HCT116 (cell line): ENCODE measurements around the gene POU2F3. TPM values are rescaled to one million over a fixed set of nuclear protein-coding genes. Genes with fewer than 3 reads are reported as not detected.

Experiments used
- ATAC-seq: fragments of 200-7000 bp; cut with Tn5 transposase; 2 replicates; pipeline ENCODE4 v1.9.1; 2020; ENCODE audit warnings: mild to moderate bottlenecking, moderate library complexity
- BruUV-seq: library from RNA; stranded (reverse); fragments of 400-500 nt; replicated peaks from 2 replicates; lab custom pipeline; 2021; lab: Mats Ljungman, UMichigan
- CTCF ChIA-PET: fragments of 300-600 bp; sonication (Branson Sonifier 250); formaldehyde crosslinking; loops from one replicate; lab custom pipeline; 2021; ENCODE audit warnings: antibody characterized with exemption; lab: Charles Lee
- POLR2A ChIA-PET: fragments of 300-600, 350-600 bp; sonication (Branson Sonifier 250); formaldehyde crosslinking; loops from one replicate; lab custom pipeline; 2021; ENCODE audit warnings: antibody characterized with exemption; lab: Charles Lee
- RAD21 ChIA-PET, 2 experiments: fragments of 300-600 bp; sonication (Branson Sonifier 250); formaldehyde crosslinking; loops; one replicate each; lab custom pipeline; 2023; ENCODE audit warnings: low total read pairs in 2 of 2; ENCODE audit not compliant: uncharacterized antibody in 2 of 2, unreplicated experiment in 2 of 2, low non-redundant PET in 1 of 2; lab: Charles Lee
- DNase-seq: peaks from one replicate; pipeline ENCODE4 v3.0.0-alpha.2; 2010; ENCODE audit warnings: low read depth, low spot score
- H2AFZ ChIP-seq: fragments of 200-600 bp; shearing (Covaris generic), sonication (generic); 2 replicates; pipeline ENCODE4 v1.6.1; 2017; ENCODE audit warnings: low read depth, mixed run types, mixed read lengths, antibody characterized with exemption, low read length; ENCODE audit not compliant: poor library complexity, severe bottlenecking
- H3K27ac ChIP-seq: 2 replicates; pipeline ENCODE4 v1.5.1; 2012; ENCODE audit warnings: low read depth, low read length
- H3K27me3 ChIP-seq: fragments of 200-600 bp; sonication (generic); 2 replicates; pipeline ENCODE4 v1.6.1; 2016; ENCODE audit warnings: mixed run types, low read length, mixed read lengths; ENCODE audit not compliant: insufficient read depth
- H3K36me3 ChIP-seq, 2 experiments: fragments of 200-500 bp in 1 of 2; fragments of 200-600 bp in 1 of 2; sonication (Bioruptor generic) in 1 of 2; sonication (generic) in 1 of 2; 2 replicates each; pipeline versions ENCODE4 v1.5.1 to v1.6.1; 2014 to 2016; ENCODE audit warnings: low read length in 2 of 2, inconsistent platforms in 1 of 2, mixed read lengths in 1 of 2, mixed run types in 1 of 2; ENCODE audit not compliant: insufficient read depth in 2 of 2, control insufficient read depth in 1 of 2
- H3K4me1 ChIP-seq, 2 experiments: fragments of 200-600 bp in 1 of 2; sonication (generic) in 1 of 2; 2 replicates each; pipeline versions ENCODE4 v1.5.1 to v1.6.1; 2012 to 2017; ENCODE audit warnings: low read length in 2 of 2, inconsistent platforms in 1 of 2, mild to moderate bottlenecking in 1 of 2, mixed read lengths in 1 of 2, mixed run types in 1 of 2, moderate library complexity in 1 of 2; ENCODE audit not compliant: insufficient read depth in 2 of 2, control insufficient read depth in 1 of 2
- H3K4me2 ChIP-seq: fragments of 200-600 bp; sonication (generic); 2 replicates; pipeline ENCODE4 v1.6.1; 2017; ENCODE audit warnings: mixed run types, low read length, mixed read lengths
- H3K4me3 ChIP-seq, 2 experiments: fragments of 200-600 bp in 1 of 2; sonication (generic) in 1 of 2; replicated peaks in 1 of 2; 2 replicates each; pipeline ENCODE4 v1.5.1; 2011 to 2016; ENCODE audit warnings: low read length in 2 of 2, control low read depth in 1 of 2, low read depth in 1 of 2, mild to moderate bottlenecking in 1 of 2, mixed read lengths in 1 of 2, mixed run types in 1 of 2
- H3K79me2 ChIP-seq: fragments of 200-600 bp; sonication (generic); 2 replicates; pipeline ENCODE4 v1.6.1; 2017; ENCODE audit warnings: mild to moderate bottlenecking, mixed run types, low read length, moderate library complexity, mixed read lengths; ENCODE audit not compliant: insufficient read depth
- H3K9ac ChIP-seq: fragments of 200-600 bp; sonication (generic); 2 replicates; pipeline ENCODE4 v1.6.1; 2016; ENCODE audit warnings: low read length, mixed read lengths
- H3K9me2 ChIP-seq: fragments of 200-600 bp; sonication (generic), shearing (Covaris generic); 2 replicates; pipeline ENCODE4 v1.6.1; 2017; ENCODE audit warnings: mixed run types, mild to moderate bottlenecking, moderate library complexity; ENCODE audit not compliant: insufficient read depth
- H3K9me3 ChIP-seq, 2 experiments: fragments of 200-500 bp in 1 of 2; fragments of 200-600 bp in 1 of 2; sonication (Bioruptor generic) in 1 of 2; sonication (generic) in 1 of 2; 2 replicates each; pipeline ENCODE4 v1.6.1; 2014 to 2017; ENCODE audit warnings: low read length in 2 of 2, mixed read lengths in 2 of 2, inconsistent platforms in 1 of 2, low read depth in 1 of 2, mild to moderate bottlenecking in 1 of 2, mixed run types in 1 of 2, moderate library complexity in 1 of 2; ENCODE audit not compliant: control insufficient read depth in 1 of 2, insufficient read depth in 1 of 2
- H4K20me1 ChIP-seq: fragments of 200-600 bp; sonication (generic), shearing (Covaris generic); 2 replicates; pipeline ENCODE4 v1.6.1; 2017; ENCODE audit warnings: mixed run types, mild to moderate bottlenecking, moderate library complexity; ENCODE audit not compliant: insufficient read depth
- ATF3 ChIP-seq: IDR thresholded peaks from 2 replicates; pipeline ENCODE4 v1.6.1; 2012
- CBX3 ChIP-seq: IDR thresholded peaks from 2 replicates; pipeline ENCODE4 v1.6.1; 2012; ENCODE audit warnings: low read depth
- FOSL1 ChIP-seq: IDR thresholded peaks from 2 replicates; pipeline ENCODE4 v1.6.1; 2012; ENCODE audit warnings: low read depth
- MAX ChIP-seq: IDR thresholded peaks from 2 replicates; pipeline ENCODE4 v1.6.1; 2012
- RAD21 ChIP-seq: IDR thresholded peaks from 2 replicates; pipeline ENCODE4 v1.6.1; 2012; ENCODE audit warnings: low read depth, mild to moderate bottlenecking
- REST ChIP-seq: IDR thresholded peaks from 2 replicates; pipeline ENCODE4 v1.6.1; 2012; ENCODE audit warnings: low read depth
- SIN3A ChIP-seq: IDR thresholded peaks from 2 replicates; pipeline ENCODE4 v1.6.1; 2012; ENCODE audit warnings: low read depth
- YY1 ChIP-seq: IDR thresholded peaks from 2 replicates; pipeline ENCODE4 v1.6.1; 2011; ENCODE audit warnings: low read length, low read depth, moderate library complexity, mild to moderate bottlenecking; ENCODE audit not compliant: insufficient replicate concordance; ENCODE audit errors: extremely low read depth
- ZFX ChIP-seq: fragments of 450-650 bp; IDR thresholded peaks from 2 replicates; pipeline ENCODE4 v1.6.1; 2017
- intact Hi-C: fragments of 100-400 bp; cut with micrococcal nuclease; formaldehyde crosslinking; loops from 2 replicates; pipeline ENCODE4 v1.10.0; 2022
- total RNA-seq: library from RNA; stranded (reverse); gene quantifications from one replicate; pipeline ENCODE4 v1.2.1, GENCODE V29; 2021; ENCODE audit not compliant: unreplicated experiment

Gene POU2F3
- total RNA-seq, 1 experiment from 2014 or later: 0.15 TPM

GRCh38 chr11:120336641-120337354 lies 96.9 kb downstream of the POU2F3 start:
- H3K79me2 ChIP-seq: peaks cover 53% of the 10 kb centered on the region
- no TSS peak for BruUV-seq
- intact Hi-C loops: loop anchor here (2.0 to 10.0 kb wide), 3 partner anchors 96 to 616 kb away; no protein-coding TSS in a partner anchor

GRCh38 chr11:120337355-120338106 lies 97.6 kb downstream of the POU2F3 start:
- H3K9me2 ChIP-seq: no peaks in the 10 kb centered on the region
- H3K4me1 ChIP-seq: peaks cover 48 to 67% of the 10 kb centered on the region in 2 experiments
- no peak overlapping the region for H2AFZ ChIP-seq
- peak overlapping the region; percentile 77 to 87 for H3K4me3 ChIP-seq
- ChIA-PET CTCF (no interaction called here), POLR2A (interaction anchor here (1.2 kb wide), 1 partner anchor 24 kb away, joined by 3 read pairs; no protein-coding TSS in a partner anchor), RAD21 (no interaction called here)
- H3K27me3 ChIP-seq: no peaks in the 10 kb centered on the region
- peaks cover 60% of the 10 kb centered on the region for H3K79me2 ChIP-seq
- peaks cover 20% of the 10 kb centered on the region; the same call in 1 of the 2 replicates for H4K20me1 ChIP-seq
- intact Hi-C loops: loop anchor here (2.0 to 10.0 kb wide), 3 partner anchors 95 to 615 kb away; no protein-coding TSS in a partner anchor
- no peaks in the 10 kb centered on the region for H3K36me3 ChIP-seq
- peak overlapping the region; percentile 91 for H3K27ac ChIP-seq
- H3K4me2 ChIP-seq: peak overlapping the region; percentile 92
- ATAC-seq (no peak), DNase-seq (no peak)
- H3K9me3 ChIP-seq: no peaks in the 10 kb centered on the region
- H3K9ac ChIP-seq: peak overlapping the region; percentile 78
- TSS peak; percentile 31 for BruUV-seq
- TF ChIP-seq MAX (peak; percentile 38; the same call in 1 of the 2 replicates), YY1 (no peak), REST (no peak), RAD21 (no peak), SIN3A (0 out of 2 replicates have a peak, but pooled peaks have one; percentile 7), ZFX (no peak), ATF3 (no peak), CBX3 (no peak)

More at GRCh38 chr11:120336641-120337354, 96.9 kb downstream of the POU2F3 start:
- peak overlapping the region; percentile 78 for H3K9ac ChIP-seq
- peak overlapping the region; percentile 77 to 87 for H3K4me3 ChIP-seq
- peaks cover 15% of the 10 kb centered on the region; the same call in 1 of the 2 replicates for H4K20me1 ChIP-seq
- TF ChIP-seq RAD21 (0 out of 2 replicates have a peak, but pooled peaks have one; percentile 12), ZFX (peak; percentile 86), FOSL1 (no peak)
- TF ChIP-seq, all 23 proteins: peak for 2
- ChIA-PET POLR2A (interaction anchor here (1.0 to 1.2 kb wide), 2 partner anchors 13 to 25 kb away, joined by 3 to 4 read pairs; no protein-coding TSS in a partner anchor), RAD21 (no interaction called here), CTCF (interaction anchor here (0.7 to 1.8 kb wide), 7 partner anchors 10 to 793 kb away, joined by 3 to 6 read pairs (median 3); no protein-coding TSS in a partner anchor)
- peak; percentile 63 for ATAC-seq
- Histone ChIP-seq H3K4me1 (peaks cover 52 to 68% of the 10 kb centered on the region in 2 experiments), H2AFZ (no peak overlapping the region), H3K27me3 (no peaks in the 10 kb centered on the region), H3K27ac (peak overlapping the region; percentile 91), H3K9me3 (no peaks in the 10 kb centered on the region), H3K4me2 (peak overlapping the region; percentile 92), H3K9me2 (no peaks in the 10 kb centered on the region), H3K36me3 (no peaks in the 10 kb centered on the region)
- no peak for DNase-seq
